Calu3 (cell line): ENCODE measurements around the gene CEP41. TPM values are rescaled to one million over a fixed set of nuclear protein-coding genes. Genes with fewer than 3 reads are reported as not detected.

Source experiments
- BruUV-seq: library from RNA; stranded (reverse); fragments of 400-500 nt; replicated peaks from 2 replicates; lab custom pipeline; 2021; lab: Mats Ljungman, UMichigan
- CTCF ChIA-PET: fragments of 300-600 bp; sonication (Branson Sonifier 250); formaldehyde crosslinking; loops from one replicate; lab custom pipeline; 2022; ENCODE audit warnings: antibody characterized with exemption; lab: Charles Lee
- DNase-seq: peaks from one replicate; pipeline ENCODE4 v3.0.0; 2022
- H3K27ac Mint-ChIP-seq: one replicate; pipeline ENCODE4 v1.8.0; 2022; ENCODE audit warnings: mixed read lengths; ENCODE audit not compliant: unreplicated experiment
- H3K27me3 Mint-ChIP-seq: one replicate; pipeline ENCODE4 v1.8.0; 2022; ENCODE audit warnings: mixed read lengths; ENCODE audit not compliant: unreplicated experiment
- H3K36me3 Mint-ChIP-seq: one replicate; pipeline ENCODE4 v1.8.0; 2022; ENCODE audit warnings: mild to moderate bottlenecking, moderate library complexity, mixed read lengths; ENCODE audit not compliant: insufficient read depth, unreplicated experiment
- H3K4me1 Mint-ChIP-seq: one replicate; pipeline ENCODE4 v1.8.0; 2022; ENCODE audit warnings: mild to moderate bottlenecking, low read depth, mixed read lengths; ENCODE audit not compliant: unreplicated experiment
- H3K4me3 Mint-ChIP-seq: one replicate; pipeline ENCODE4 v1.8.0; 2022; ENCODE audit warnings: mild to moderate bottlenecking, low read depth, moderate library complexity, mixed read lengths; ENCODE audit not compliant: unreplicated experiment
- H3K9me3 Mint-ChIP-seq: one replicate; pipeline ENCODE4 v1.8.0; 2022; ENCODE audit warnings: low read depth, mixed read lengths; ENCODE audit not compliant: unreplicated experiment
- CTCF ChIP-seq: fragments of 200-600 bp; IDR thresholded peaks from one replicate; pipeline ENCODE4 v1.8.0; 2022; ENCODE audit warnings: antibody characterized with exemption; ENCODE audit not compliant: unreplicated experiment
- intact Hi-C: fragments of 100-400 bp; cut with micrococcal nuclease; formaldehyde crosslinking; loops from one replicate; pipeline ENCODE4 v1.10.0; 2022; ENCODE audit not compliant: unreplicated experiment
- total RNA-seq: library from RNA; stranded (reverse); gene quantifications from 2 replicates; pipeline ENCODE4 v1.2.3, GENCODE V29; 2022

CEP41 gene
- total RNA-seq, 1 experiment from 2014 or later: 21.6 TPM

GRCh38 chr7:130413201-130413600, 27.6 kb downstream of the CEP41 start:
- H3K27ac Mint-ChIP-seq: no peak overlapping the region
- TF ChIP-seq CTCF: no peak
- no TSS peak for BruUV-seq
- no peak for DNase-seq
- no peaks in the 10 kb centered on the region for H3K27me3 Mint-ChIP-seq
- H3K4me3 Mint-ChIP-seq: no peak overlapping the region
- H3K36me3 Mint-ChIP-seq: no peaks in the 10 kb centered on the region
- intact Hi-C loops: no loop called here
- no peaks in the 10 kb centered on the region for H3K9me3 Mint-ChIP-seq
- no peaks in the 10 kb centered on the region for H3K4me1 Mint-ChIP-seq
- CTCF ChIA-PET: interaction anchor here (0.7 kb wide), 1 partner anchor 56 kb away, joined by 4 read pairs; no protein-coding TSS in a partner anchor

- Mint-ChIP-seq H3K4me1 (no peaks in the 10 kb centered on the region), H3K9me3 (no peaks in the 10 kb centered on the region), H3K27me3 (no peaks in the 10 kb centered on the region), H3K36me3 (no peaks in the 10 kb centered on the region), H3K4me3 (no peak overlapping the region), H3K27ac (no peak overlapping the region)
- intact Hi-C loops: no loop called here
- CTCF ChIA-PET: no interaction called here
- no peak for TF ChIP-seq CTCF
- no peak for DNase-seq
- BruUV-seq: no TSS peak
Measured at GRCh38 chr7:130410868-130411541, 29.8 kb downstream of the CEP41 start.

- H3K36me3 Mint-ChIP-seq: no peaks in the 10 kb centered on the region
- intact Hi-C loops: no loop called here
Measured at GRCh38 chr7:130409712-130410072, 31.1 kb downstream of the CEP41 start.

GRCh38 chr7:130409067-130409711, 31.6 kb downstream of the CEP41 start:
- Mint-ChIP-seq H3K4me1 (no peaks in the 10 kb centered on the region), H3K9me3 (no peaks in the 10 kb centered on the region), H3K36me3 (no peaks in the 10 kb centered on the region), H3K27ac (no peak overlapping the region), H3K27me3 (no peaks in the 10 kb centered on the region), H3K4me3 (no peak overlapping the region)
- CTCF ChIA-PET: no interaction called here
- no peak for TF ChIP-seq CTCF
- no TSS peak for BruUV-seq
- intact Hi-C loops: no loop called here
- no peak for DNase-seq

More at GRCh38 chr7:130409712-130410072, 31.1 kb downstream of the CEP41 start:
- no peak for TF ChIP-seq CTCF
- BruUV-seq: no TSS peak
- Mint-ChIP-seq H3K27me3 (no peaks in the 10 kb centered on the region), H3K4me1 (no peaks in the 10 kb centered on the region), H3K4me3 (no peak overlapping the region), H3K9me3 (no peaks in the 10 kb centered on the region), H3K27ac (no peak overlapping the region)
- no peak for DNase-seq
- CTCF ChIA-PET: no interaction called here
